Measurements from ENCODE around the gene PANX2.
"Not testable (repeated sequence)": the region's sequence is repeated elsewhere in the genome, so short reads cannot be mapped to it uniquely, and the experiment has no call there.

Gene PANX2

GRCh38 chr22:50147258-50148165, 23.0 kb upstream of the PANX2 start:
- DNase-seq (ENCODE audit: low spot score), result not testable (repeated sequence)

- DNase-seq (ENCODE audit: low spot score), result no peak
Measured at GRCh38 chr22:50148166-50148500, 22.4 kb upstream of the PANX2 start.

GRCh38 chr22:50148991-50149721, 21.4 kb upstream of the PANX2 start:
- peak; percentile 35 for DNase-seq (ENCODE audit: low spot score)

DNA sequence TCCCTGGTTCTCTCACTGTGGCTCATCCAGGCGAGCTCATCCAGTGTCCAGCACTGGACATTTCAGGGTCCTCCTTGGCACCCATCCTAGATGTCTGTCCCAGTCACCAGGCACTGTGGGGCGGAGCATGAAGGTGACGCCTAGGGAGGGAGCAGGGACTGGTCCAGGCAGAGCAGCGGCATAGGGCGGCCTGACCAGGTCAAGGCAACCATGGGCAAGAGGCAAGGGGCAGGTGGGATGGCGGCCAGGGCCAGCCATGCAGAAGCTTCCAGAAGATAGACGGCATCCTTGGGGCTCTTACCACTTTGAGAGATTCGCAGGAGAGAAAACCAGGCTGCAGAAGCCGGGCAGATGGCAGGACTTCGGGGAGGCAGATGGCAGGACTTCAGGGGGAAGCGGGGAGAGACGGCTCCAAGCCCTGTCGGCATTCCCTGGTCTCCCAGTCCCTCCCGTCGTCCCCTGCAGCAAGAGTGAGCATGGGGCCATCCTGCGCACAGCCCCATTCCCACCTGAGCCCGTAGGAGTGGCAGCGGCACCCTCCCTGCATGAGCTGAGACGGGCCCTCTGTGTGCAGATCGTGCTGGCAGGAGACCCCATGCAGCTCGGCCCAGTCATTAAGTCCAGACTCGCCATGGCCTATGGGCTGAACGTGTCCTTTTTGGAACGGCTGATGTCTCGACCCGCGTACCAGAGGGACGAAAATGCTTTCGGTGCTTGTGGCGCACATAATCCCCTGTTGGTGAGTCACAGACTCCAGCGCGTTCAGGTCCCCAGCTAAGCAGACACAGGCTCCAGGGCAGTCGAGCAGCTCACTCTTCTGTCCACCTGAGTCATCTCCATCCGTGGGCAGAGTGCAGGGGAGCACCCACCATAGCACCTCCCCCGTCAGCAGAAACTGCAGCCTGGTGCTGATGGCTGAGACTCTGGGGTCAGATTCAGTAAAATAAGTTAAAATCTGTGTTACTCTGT, 20.1 kb upstream of the PANX2 start:
- DNase-seq (ENCODE audit: low spot score), result no peak

- DNase-seq (ENCODE audit: low spot score), result no peak
Measured at GRCh38 chr22:50151571-50152537, 18.7 kb upstream of the PANX2 start.

GRCh38 chr22:50153056-50153755, 17.3 kb upstream of the PANX2 start:
- DNase-seq (ENCODE audit: low spot score), result no peak

DNA sequence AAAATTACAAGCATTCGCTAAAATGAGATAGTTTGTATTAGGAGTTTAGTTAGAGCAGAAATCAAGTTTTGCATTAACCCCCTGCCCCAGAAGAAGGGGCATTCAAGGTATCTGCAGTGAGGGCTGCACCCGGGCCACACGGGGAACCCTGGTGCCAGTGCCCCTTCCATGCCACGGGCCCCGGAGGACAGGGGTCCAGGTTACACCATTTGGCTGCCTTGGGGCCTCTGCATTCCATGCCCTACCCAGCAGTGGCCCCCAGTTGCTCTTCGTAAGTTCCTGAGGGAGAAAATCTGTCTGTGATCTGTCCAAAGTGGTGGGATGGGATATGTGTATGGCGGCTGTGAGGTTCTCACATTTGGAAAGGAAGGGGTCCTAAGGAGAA, 16.8 kb upstream of the PANX2 start:
- no peak for DNase-seq (ENCODE audit: low spot score)

GRCh38 chr22:50157709-50158375, 12.7 kb upstream of the PANX2 start:
- DNase-seq (ENCODE audit: low spot score), result no peak

DNA sequence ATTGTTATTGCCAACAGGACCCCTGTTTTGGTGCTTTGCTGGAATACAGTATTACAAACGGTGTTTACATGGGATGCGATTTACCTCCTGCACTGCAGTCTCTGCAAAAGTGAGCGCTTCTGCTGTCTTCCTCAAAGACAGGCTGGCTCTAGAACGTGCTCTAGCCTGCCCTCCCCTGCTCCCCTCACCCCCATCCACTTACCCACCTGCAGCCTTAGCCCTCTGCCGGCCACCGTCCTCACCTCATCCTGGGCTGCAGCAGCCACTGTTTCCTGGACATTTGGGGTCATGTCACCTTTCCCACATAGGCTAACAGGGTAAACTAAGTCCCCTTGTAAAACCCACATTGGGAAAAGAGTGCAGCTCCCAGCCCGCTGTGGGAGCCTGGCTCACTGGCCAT, 9.6 kb upstream of the PANX2 start:
- no peak for DNase-seq (ENCODE audit: low spot score)

DNA sequence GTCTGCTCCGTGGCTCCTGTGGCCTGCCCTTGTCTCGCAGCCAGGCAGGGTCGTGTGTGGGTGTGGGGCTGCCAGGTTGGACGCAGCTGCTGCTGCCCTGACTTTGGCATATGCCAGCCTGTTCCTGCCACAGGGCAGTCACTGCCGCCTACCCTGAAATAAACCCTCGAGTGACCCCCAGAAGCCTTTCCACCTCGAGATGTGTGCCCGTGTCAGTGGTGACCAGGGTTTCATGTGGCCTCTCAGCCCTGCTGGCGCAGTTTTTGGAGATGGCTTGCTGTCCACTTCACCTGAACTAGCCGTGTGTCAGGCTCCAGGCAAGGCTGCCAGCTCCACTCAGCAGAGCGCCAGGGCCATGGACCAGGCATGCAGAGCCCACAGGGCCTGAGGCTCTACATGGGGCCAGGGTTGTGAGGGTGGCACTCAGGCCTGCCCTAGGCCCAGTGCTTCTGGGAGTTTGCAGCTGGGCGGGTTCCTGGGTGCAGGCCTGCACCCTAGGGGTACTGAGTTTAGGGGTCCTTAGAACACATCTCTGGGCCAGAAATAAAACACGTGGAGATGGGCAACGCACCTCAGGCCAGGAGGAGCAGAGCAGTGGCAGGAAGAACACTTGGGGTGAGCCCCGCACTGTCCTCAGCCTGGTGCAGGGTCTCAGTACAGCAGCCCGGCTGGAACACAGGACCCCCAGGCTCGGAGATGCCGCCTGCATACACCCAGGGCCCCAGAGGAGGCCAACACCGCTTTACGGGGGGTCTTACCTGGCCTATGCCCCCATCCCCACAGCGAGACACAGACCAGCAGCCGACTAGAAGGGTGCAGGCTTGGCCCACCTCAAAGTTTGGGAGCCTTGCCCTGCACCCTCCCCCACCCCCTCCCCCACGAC, 8.8 kb upstream of the PANX2 start:
- no peak for DNase-seq (ENCODE audit: low spot score)

DNA sequence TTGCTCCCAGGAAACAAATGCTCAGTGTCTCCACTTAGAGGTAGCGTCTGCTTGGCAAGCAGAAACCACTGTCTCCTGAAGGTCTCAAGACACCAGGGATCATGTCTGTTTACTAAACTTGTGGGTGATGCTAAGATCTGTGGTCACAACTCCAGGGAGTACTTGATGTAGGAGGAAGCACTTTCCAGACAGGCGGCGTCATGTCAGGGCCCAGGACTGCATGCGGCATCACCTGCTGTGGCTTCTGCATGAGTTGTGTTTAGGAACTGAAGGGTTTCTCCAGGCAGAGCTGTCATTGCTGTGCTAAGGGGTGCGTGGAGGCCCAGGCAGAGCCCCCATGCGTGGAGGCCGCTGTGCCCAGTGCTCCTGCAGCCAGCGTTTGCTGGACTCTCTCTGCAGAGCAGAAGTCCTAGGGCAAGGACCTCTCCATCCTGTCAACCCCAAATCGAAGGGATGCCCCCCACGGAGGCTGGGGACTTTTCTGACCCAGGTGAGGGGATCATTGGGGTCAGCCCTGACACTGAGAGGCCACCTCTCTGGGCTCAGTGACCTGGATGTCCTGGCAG, 8.1 kb upstream of the PANX2 start:
- no peak for DNase-seq (ENCODE audit: low spot score)

DNA sequence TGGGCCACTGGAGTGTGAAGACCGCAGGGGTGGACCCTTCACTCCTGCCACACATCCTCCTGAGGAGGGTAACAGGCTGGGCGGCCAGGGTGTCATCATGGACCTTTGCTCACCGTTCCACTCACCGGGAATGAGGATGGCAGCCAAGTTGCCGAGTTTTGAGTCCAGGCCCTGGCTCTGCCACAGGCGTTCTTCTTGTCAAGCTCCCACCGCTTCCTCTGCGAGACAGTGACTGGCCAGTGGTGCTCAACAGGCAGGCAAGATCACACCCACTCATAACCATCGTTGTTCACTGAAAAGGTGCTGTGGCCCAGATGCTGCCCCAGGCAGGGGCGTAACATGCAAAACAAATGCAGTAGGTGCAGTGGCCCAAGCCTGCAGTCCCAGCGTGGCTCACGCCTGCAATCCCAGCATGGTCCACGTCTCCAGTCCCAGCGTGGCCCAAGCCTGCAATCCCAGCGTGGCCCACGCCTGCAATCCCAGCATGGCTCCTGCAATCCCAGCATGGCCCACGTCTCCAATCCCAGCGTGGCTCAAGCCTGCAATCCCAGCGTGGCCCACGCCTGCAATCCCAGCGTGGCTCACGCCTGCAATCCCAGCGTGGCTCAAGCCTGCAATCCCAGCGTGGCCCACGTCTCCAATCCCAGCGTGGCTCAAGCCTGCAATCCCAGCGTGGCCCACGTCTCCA, 5.0 kb upstream of the PANX2 start:
- no peak for DNase-seq (ENCODE audit: low spot score)

DNA sequence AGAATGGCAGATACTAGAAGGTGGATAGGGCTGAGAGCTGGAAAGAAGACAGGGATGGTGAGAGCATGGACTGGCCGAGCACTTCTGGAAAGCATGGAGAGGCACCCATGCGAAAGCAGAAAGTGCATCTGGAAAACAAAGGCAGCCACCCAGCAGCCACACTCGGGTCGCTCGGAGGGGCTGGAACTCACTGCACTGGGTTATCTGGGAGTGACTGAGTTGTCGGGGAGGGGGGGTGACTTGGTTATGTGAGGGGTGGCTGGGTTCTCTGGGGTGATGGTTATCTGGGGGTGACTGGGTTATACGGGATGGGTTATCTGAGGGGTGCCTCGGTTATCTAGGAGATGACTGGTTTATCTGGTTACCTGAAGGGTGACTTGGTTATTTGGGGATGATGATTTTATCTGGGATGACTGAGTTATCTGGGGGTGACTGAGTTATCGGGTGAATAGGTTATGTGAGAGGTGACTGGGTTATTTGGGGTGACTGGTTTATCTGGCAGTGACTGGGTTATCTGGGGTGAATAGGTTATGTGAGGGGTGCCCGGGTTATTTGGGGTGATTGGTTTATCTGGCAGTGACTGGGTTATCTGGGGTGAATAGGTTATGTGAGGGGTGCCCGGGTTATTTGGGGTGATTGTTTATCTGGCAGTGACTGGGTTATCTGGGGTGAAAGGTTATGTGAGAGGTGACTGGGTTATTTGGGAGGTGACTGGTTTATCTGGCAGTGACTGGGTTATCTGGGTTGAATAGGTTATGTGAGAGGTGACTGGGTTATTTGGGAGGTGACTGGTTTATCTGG, 2.6 kb upstream of the PANX2 start:
- no peak for DNase-seq (ENCODE audit: low spot score)

DNA sequence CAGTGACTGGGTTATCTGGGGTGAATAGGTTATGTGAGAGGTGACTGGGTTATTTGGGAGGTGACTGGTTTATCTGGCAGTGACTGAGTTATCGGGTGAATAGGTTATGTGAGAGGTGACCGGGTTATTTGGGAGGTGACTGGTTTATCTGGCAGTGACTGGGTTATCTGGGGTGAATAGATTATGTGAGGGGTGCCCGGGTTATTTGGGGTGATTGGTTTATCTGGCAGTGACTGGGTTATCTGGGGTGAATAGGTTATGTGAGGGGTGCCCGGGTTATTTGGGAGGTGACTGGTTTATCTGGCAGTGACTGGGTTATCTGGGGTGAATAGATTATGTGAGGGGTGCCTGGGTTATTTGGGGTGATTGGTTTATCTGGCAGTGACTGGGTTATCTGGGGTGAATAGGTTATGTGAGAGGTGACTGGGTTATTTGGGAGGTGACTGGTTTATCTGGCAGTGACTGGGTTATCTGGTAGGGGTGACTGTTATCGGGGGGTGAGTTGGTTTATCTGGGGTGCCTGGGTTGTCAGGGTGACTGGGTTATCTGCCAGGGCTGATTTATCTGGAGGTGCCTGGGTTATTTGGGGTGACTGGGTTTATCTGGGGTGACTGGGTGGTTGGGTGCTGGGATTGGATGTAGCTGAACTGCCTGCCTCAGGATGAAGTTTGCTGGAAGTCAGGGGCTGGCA, 1.9 kb upstream of the PANX2 start:
- DNase-seq (ENCODE audit: low spot score), result not testable (repeated sequence)

DNA sequence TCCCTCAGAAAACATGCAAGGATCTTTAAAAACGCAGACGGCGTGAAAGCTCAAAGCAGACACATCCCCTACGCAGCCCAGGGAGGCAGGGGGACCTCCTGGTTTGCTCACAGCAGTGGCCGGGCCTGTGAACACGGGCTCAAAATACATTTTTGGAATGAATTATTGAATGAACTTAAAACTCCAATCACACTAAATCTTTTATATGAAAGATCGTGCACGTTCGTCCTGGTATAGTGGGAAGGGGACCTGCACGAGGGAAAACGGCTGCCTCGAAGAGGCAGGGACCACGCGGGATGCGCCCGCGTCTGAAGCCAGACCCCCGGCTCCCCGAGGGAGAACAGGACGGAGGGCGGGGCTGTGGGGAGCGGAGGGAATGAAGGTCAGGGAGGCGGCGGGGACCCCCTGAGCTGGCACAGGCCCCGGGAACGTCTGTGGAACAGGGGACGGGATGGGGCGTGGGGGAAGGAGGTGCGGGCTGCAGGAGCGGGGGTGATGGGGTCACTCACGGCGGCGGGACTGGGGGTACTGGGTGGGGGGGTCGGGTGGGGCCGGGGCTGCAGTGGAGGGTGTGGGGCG, 1.3 kb upstream of the PANX2 start:
- DNase-seq (ENCODE audit: low spot score), result no peak

DNA sequence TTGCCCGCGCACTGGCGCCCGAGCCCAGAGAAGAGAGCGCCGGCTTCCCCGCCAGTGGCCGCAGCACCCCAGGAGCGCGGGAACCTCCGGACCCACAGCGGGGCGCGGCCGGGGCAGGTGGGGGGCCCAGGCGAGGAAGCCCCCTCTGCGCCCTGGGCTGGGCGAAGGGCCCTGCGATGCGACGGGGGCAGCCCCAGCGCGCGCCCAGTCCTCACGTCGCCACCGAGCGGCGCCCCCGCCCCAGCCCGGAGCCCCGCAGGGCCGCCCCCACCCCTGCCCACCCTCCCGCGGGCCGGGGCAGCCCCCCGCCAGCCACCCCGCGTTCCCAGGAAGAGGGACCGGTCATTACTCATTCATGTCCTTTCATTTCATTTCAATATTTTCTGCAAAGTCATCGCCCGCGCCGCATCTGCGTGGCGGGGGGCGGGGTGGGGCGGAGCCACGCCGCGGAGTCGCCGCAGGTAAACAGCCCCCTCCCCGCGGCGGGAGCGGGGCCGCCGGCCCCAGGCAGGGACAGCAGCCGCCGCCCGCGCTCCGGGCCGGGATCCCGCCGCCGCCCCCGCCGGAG, 673 bp upstream of the PANX2 start:
- DNase-seq (ENCODE audit: low spot score), result no peak

Measured in AG08395 (cell line).